Stimulated activated naive CD8-positive, alpha-beta T cell treated with anti-CD3 and anti-CD28 coated beads, Interleukin-15, amount 100 ng/mL, for 72 hours (primary cell): ENCODE data around the gene ADAMTS3.
A peak's percentile ranks its signal among the peaks of the same experiment; 100 is the strongest.

Experiments used
- ATAC-seq: fragments of 150-1000 bp; cut with Tn5 transposase; 2 replicates; pipeline ENCODE4 v1.10.0; 2021; ENCODE audit warnings: mild to moderate bottlenecking, moderate library complexity
- DNase-seq, 2 donors: peaks; one replicate each; pipeline ENCODE4 v3.0.0; 2021 to 2022
- H3K27ac Mint-ChIP-seq, 2 donors: one replicate each; pipeline ENCODE4 v1.8.0; 2022; ENCODE audit warnings: mild to moderate bottlenecking in 2 of 2, mixed read lengths in 2 of 2, moderate library complexity in 2 of 2
- H3K27me3 Mint-ChIP-seq: one replicate; pipeline ENCODE4 v1.8.0; 2022; ENCODE audit warnings: mixed read lengths
- H3K4me1 Mint-ChIP-seq: one replicate; pipeline ENCODE4 v1.8.0; 2022; ENCODE audit warnings: mild to moderate bottlenecking, mixed read lengths
- H3K4me3 Mint-ChIP-seq, 2 donors: one replicate each; pipeline ENCODE4 v1.8.0; 2022; ENCODE audit warnings: mild to moderate bottlenecking in 2 of 2, mixed read lengths in 2 of 2, moderate library complexity in 1 of 2
- H3K9me3 Mint-ChIP-seq, 2 donors: one replicate each; pipeline ENCODE4 v1.8.0; 2022; ENCODE audit warnings: mixed read lengths in 2 of 2

The ADAMTS3 gene

DNA sequence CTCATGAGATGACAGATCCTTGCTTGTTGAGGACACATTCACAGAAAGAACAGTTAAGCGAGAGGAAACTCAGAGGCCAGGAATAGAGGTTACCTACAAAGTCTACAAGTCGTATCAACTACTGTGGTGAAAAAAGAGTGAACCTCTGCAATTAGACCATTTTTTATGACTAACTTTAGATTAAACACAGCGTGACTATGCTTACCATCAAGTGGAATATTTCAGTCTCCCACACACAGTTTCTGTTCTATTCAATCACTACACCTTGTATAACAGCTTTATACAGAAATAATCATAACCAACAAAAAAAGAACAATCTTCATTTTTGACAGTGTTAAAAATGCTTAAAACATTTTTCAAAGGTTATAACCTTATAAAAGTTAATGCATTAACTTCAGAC, 46.6 kb downstream of the ADAMTS3 start:
- Mint-ChIP-seq H3K9me3 (peaks cover 0 to 5% of the 10 kb centered on the region in 2 donors), H3K27ac (no peak overlapping the region), H3K4me1 (no peaks in the 10 kb centered on the region), H3K27me3 (no peaks in the 10 kb centered on the region), H3K4me3 (no peak overlapping the region)
- ATAC-seq: no peak
- DNase-seq: no peak

DNA sequence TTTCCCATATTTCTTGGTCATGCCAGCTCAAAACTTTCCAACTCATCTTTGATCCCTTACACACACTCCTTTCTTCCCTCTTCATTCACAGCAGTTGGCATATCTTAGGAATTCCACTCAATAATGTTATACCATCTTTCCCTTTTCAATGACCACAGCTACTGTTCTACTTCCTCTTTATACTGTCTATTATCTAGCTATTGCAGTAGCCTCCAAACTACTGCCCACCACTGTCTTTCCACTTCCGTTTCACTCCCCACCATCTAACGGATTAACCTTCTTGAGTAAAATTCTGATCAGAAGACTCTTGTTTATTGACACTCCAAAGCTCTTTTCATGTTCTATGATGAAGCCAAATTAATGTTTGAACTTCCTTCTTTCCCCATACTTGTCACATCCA, 55.8 kb downstream of the ADAMTS3 start:
- H3K27ac Mint-ChIP-seq: no peak overlapping the region
- H3K27me3 Mint-ChIP-seq: no peaks in the 10 kb centered on the region
- no peak for ATAC-seq
- peaks cover 12 to 13% of the 10 kb centered on the region in 2 donors for H3K9me3 Mint-ChIP-seq
- DNase-seq: no peak
- H3K4me3 Mint-ChIP-seq: no peak overlapping the region
- no peaks in the 10 kb centered on the region for H3K4me1 Mint-ChIP-seq

DNA sequence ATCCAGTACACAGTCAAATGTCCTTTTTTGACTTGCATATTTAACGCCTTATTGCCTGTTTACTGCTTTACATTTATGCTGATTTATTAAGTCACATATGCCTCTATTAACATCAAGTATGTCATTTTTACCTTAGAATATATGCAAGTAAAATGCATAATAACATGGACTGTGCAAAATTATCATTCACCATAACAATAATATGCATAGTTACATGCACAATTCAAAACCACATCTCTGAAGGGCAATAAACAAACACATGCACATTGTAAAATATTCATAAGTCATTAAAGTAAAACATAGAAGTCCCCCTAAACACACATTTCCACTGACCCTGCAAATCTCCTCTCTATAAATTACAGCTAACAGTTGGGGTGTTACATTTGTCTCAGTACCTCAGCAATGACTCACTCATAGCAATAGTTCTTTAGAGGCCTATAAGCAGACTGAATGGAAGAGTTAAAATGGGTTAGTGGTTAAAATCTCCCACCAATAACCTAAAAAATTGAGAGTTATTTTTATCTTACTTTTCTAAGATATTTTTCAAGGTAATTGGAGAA, 61.1 kb downstream of the ADAMTS3 start:
- Mint-ChIP-seq H3K4me1 (no peaks in the 10 kb centered on the region), H3K4me3 (no peak overlapping the region), H3K27me3 (no peaks in the 10 kb centered on the region), H3K9me3 (peaks cover 12 to 13% of the 10 kb centered on the region in 2 donors), H3K27ac (no peak overlapping the region)
- DNase-seq (no peak), ATAC-seq (no peak)

DNA sequence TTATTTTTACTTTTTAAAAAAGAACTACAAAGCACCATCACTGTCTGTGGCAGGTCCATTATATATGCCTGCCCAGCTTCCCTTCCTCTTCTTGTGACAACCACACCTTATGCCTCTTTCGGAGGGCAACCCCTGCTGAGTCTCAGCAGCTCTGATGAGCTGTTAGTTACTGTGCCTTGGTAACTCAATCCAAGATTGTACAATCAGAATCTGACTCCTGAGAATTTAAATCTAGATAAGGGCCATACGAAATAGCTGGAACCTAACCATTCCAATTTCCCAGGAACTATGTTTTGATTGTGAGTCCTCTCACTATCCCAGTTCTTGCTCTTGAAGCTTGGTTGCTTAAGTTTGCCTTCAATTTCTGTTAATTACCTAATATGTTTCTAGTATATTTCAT, 61.9 kb downstream of the ADAMTS3 start:
- Mint-ChIP-seq H3K4me1 (no peaks in the 10 kb centered on the region), H3K27me3 (no peaks in the 10 kb centered on the region), H3K4me3 (no peak overlapping the region), H3K9me3 (peaks cover 12 to 13% of the 10 kb centered on the region in 2 donors), H3K27ac (no peak overlapping the region)
- no peak for DNase-seq
- ATAC-seq: no peak

DNA sequence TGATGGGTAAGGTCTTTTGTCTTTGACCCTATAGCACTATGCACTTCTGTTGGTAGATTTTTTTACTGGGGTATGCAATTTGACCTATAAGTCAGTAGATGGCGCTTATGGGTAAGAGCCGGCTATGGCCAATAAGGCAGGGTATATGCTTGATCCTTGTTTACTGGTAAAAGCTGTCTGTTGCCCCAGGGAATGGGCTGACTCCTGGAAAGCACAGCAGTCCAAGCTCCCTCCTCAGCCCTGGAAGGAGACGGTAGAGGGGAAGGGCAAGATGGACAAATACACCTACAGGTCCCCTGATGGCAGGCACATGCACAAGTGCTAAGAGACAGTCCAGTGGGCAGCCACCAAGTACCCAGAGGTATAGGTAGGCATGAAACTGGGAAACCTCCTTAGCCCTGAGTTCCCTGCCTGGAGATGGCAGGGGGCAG, 63.7 kb downstream of the ADAMTS3 start:
- no peaks in the 10 kb centered on the region for H3K27me3 Mint-ChIP-seq
- no peaks in the 10 kb centered on the region for H3K4me1 Mint-ChIP-seq
- no peak overlapping the region for H3K27ac Mint-ChIP-seq
- no peak overlapping the region for H3K4me3 Mint-ChIP-seq
- H3K9me3 Mint-ChIP-seq: no peaks in the 10 kb centered on the region
- ATAC-seq (peak; percentile 54), DNase-seq (no peak)

DNA sequence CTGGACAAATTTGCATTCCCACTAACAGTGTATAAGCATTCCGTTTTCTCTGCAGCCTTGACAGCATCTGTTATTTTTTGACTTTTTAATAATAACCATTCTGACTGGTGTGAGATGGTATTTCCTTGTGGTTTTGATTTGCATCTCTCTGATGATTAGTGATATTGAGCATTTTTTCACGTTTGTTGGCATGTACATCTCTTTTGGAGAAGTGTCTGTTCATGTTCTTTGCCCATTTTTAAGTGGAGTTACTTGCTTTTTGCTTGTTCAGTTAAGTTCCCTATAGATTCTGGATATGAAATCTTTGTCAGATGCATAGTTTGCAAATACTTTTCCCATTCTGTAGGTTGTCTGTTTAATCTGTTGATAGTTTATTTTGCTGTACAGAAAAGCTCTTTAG, 68.8 kb downstream of the ADAMTS3 start:
- DNase-seq: no peak
- ATAC-seq: no peak
- no peaks in the 10 kb centered on the region for H3K27me3 Mint-ChIP-seq
- no peaks in the 10 kb centered on the region for H3K4me1 Mint-ChIP-seq
- no peak overlapping the region for H3K27ac Mint-ChIP-seq
- H3K4me3 Mint-ChIP-seq: no peak overlapping the region
- H3K9me3 Mint-ChIP-seq: peaks cover 0 to 2% of the 10 kb centered on the region in 2 donors

DNA sequence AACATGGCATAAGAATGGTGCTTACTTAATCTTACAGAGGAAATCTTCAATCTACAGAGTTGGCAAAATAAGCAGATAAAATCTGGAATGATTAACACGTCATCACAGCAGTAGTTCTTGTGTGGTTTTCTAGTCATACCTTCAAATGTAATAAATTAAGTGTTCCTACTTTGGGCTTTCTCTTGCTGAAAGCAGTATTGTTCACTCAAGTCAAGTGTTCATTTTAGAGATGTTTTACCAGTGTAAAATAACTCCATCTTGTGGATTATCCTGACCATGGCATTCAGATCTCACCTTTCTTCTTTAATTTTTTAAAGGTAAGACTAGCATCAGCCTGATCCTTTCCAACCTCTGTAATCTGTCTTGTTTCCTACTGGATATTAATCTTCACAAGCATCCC, 72.9 kb downstream of the ADAMTS3 start:
- Mint-ChIP-seq H3K27me3 (no peaks in the 10 kb centered on the region), H3K27ac (no peak overlapping the region), H3K4me1 (no peaks in the 10 kb centered on the region), H3K9me3 (peaks cover 8 to 15% of the 10 kb centered on the region in 2 donors), H3K4me3 (no peak overlapping the region)
- ATAC-seq (no peak), DNase-seq (no peak)

DNA sequence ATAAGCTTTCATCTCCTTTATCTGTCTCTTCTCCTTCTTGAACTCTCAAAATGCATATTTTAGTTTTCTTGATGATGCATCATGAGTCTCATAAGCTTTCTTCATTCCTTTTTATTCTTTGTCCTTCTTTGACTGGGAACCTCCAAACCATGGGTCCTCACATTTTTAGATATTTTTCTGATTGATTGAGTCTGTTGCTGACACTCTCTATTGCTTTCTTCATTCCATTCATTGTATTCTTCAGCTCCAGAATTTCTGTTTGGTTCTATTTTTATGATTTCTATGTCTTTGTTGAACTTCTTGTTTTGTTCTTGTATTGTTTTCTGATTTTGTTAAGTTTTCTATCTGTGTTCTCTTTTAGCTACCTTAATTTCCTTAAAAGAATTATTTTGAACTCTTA, 74.9 kb downstream of the ADAMTS3 start:
- ATAC-seq (no peak), DNase-seq (no peak)
- Mint-ChIP-seq H3K27me3 (no peaks in the 10 kb centered on the region), H3K4me3 (no peak overlapping the region), H3K4me1 (no peaks in the 10 kb centered on the region), H3K9me3 (peaks cover 8 to 15% of the 10 kb centered on the region in 2 donors), H3K27ac (no peak overlapping the region)

DNA sequence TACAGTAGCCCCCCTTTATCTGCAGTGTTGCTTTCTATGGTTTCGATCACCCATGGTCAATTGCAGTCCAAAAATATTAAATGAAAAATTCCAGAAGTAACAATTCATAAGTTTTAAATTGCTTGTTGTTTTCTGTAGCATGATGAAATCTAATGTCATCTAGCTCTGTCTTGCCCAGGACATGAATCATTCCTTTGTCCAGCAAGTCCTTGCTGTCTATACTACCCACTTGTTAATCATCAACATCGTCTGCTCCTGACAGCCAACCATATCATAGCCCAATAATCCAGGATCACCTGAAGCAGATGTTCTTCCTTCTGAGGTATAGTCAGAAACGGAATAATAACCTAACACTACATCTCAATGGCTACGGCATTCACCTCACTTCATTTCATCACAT, 79.8 kb downstream of the ADAMTS3 start:
- no peak for DNase-seq
- Mint-ChIP-seq H3K27ac (no peak overlapping the region), H3K4me1 (no peaks in the 10 kb centered on the region), H3K9me3 (peaks cover 5% of the 10 kb centered on the region in 2 donors), H3K27me3 (no peaks in the 10 kb centered on the region), H3K4me3 (no peak overlapping the region)
- ATAC-seq: no peak

DNA sequence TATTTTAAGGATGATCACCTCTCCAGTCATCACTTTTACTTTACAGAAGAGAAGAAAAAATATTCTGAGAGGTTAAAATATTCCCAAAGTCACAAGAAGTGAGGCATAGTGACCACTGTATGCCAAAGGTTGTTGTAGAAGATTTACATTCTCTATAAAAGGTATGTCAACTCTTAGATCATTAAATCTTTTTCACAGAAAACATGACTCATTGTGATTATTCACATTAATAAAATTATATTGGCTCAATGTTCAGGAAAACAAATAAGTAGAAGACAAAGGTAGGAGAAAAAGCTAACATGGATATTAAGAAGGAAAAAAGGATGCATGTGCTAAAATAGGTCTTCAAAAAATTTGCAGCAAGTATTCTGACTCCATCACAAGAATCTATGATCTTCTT, 82.0 kb downstream of the ADAMTS3 start:
- Mint-ChIP-seq H3K4me3 (no peak overlapping the region), H3K4me1 (no peaks in the 10 kb centered on the region)

DNA sequence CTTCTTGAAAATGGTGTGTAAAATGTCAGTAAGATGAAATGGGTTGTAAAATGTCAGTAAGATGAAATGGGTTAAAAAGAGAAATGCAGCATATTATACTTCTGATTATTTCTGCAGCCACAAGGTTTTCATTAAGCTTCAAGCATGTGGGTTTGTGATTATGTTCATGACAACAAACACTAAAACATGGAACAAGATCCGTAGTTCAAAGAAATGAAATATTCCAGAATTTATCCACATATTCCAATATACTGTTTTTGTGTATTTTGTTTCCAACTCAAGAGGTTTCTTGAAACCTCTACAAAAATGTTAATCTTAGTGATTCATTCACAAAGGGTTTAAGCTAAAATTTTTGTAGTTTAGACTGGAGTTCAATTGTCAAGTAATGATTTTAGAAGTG, 84.0 kb downstream of the ADAMTS3 start:
- H3K9me3 Mint-ChIP-seq: peaks cover 5 to 6% of the 10 kb centered on the region in 2 donors

More for the DNA sequence above, 82.0 kb downstream of the ADAMTS3 start:
- ATAC-seq (no peak), DNase-seq (no peak)
- Mint-ChIP-seq H3K9me3 (peaks cover 5 to 6% of the 10 kb centered on the region in 2 donors), H3K27ac (no peak overlapping the region), H3K27me3 (no peaks in the 10 kb centered on the region)

DNA sequence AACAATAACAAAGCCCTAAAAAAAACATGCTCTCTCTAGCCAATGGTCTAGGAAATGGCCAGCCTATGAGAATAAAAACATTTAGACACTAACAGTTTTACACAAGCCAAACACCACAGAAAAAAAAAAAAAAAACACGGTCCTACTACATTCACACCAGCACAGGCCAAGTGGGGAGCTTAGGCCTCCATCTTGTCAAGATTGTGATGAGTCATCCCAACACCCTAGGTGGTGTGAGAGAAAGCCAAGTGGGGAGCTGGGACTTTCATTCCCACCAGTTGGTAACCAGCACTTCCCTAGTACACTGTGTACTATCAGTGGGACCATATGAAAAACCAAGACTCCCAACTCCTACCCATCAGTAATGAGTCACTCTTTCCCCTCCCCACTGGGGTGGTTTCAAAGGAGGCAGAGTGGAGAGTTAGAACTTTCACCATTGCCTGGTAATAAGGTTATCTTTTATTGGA, 95.6 kb downstream of the ADAMTS3 start:
- ATAC-seq (no peak), DNase-seq (no peak)
- H3K4me3 Mint-ChIP-seq: no peak overlapping the region
- no peak overlapping the region for H3K27ac Mint-ChIP-seq
- H3K9me3 Mint-ChIP-seq: peaks cover 8 to 26% of the 10 kb centered on the region in 2 donors
- no peaks in the 10 kb centered on the region for H3K4me1 Mint-ChIP-seq
- no peaks in the 10 kb centered on the region for H3K27me3 Mint-ChIP-seq

More for the DNA sequence above, 84.0 kb downstream of the ADAMTS3 start:
- Mint-ChIP-seq H3K4me1 (no peaks in the 10 kb centered on the region), H3K27ac (no peak overlapping the region), H3K4me3 (no peak overlapping the region), H3K27me3 (no peaks in the 10 kb centered on the region)
- no peak for ATAC-seq
- no peak for DNase-seq

DNA sequence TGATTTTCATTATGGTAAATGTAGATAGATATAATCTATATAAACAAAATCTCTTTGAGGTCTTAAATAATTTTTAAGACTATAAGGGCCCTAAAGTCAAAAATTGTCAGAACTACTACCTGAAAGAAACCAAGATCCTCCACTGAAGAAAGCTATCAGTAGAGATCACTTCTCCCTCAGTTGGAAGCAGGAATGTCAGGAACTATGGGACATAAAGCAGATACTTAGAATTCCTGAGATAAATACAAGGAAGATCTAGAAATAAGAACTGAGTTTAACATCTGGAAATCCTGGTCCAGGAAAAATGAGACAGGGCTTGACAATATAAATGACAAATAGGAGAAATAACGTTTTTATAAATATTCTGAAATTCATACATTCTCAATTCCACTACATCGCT, 97.2 kb downstream of the ADAMTS3 start:
- no peak overlapping the region for H3K27ac Mint-ChIP-seq
- ATAC-seq (no peak), DNase-seq (no peak)
- no peaks in the 10 kb centered on the region for H3K4me1 Mint-ChIP-seq
- H3K4me3 Mint-ChIP-seq: no peak overlapping the region
- peaks cover 8 to 20% of the 10 kb centered on the region in 2 donors for H3K9me3 Mint-ChIP-seq
- H3K27me3 Mint-ChIP-seq: no peaks in the 10 kb centered on the region

DNA sequence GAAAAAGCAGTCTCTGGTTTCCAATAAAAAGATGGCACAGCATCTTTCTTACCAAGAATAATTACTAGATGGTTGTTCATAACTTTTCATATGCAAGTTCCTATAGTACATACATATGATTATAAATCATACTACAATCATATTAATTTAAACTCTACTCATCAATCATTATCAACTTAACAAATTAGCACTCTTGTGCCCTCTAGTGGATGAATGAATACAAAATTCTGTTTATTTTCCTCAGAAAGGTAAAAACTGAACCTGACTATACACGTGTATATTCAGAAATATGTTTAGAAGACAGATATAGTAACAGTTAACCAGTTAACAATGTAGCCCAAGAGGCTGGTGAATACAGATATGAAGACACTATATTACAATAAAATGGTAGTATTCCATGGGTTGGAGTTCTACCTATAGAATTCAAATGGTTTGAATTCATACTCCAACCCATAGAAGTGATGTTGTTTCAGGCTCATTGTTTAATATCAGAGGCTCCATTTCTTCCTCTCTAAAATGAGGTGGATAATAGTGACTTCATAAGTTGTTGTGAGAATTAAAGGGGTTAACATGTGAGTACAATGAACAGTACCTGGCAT, 100.0 kb downstream of the ADAMTS3 start:
- Mint-ChIP-seq H3K9me3 (peaks cover 4 to 10% of the 10 kb centered on the region in 2 donors), H3K27me3 (no peaks in the 10 kb centered on the region), H3K4me1 (no peaks in the 10 kb centered on the region), H3K27ac (no peak overlapping the region), H3K4me3 (no peak overlapping the region)
- DNase-seq (no peak), ATAC-seq (no peak)

DNA sequence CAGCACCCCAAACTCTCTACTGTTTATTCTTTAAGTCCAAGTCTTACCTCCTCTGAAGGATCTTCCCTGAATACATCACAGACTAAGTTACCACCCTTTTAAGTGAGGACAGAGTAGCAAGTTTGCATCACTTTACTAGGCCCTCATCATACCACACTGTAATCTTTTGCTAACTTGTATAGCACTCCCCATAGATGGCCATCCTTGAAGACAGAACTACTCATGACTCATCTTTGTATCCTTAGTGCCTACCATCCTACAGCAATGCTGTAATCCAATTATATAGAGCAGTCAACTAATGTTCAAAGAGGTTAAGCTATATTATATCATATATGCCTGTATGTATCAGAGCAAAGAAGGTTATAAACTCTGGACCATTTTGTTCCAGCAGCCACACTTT, 101.4 kb downstream of the ADAMTS3 start:
- no peaks in the 10 kb centered on the region for H3K27me3 Mint-ChIP-seq
- no peak overlapping the region for H3K4me3 Mint-ChIP-seq
- ATAC-seq: no peak

DNA sequence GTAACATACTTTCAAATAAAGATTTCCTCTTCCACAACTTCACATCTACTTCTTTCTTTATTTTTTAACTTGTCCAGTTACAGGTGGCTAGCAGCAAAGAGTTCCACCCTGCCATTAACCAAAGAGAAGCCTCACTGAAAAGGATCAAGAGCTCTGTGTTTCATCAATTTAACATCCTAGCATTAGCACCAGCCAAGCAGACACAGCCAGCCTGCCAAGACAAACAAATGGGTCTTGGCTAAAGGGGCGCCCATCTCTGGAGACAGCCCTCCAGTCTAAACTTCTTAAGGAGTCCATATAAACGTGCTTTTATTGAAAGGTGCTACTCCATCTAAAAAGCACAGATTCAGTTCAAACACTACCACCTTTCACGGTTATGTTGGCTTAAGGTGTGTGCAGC, 105.3 kb downstream of the ADAMTS3 start:
- DNase-seq (no peak), ATAC-seq (no peak)
- Mint-ChIP-seq H3K4me1 (no peaks in the 10 kb centered on the region), H3K27ac (no peak overlapping the region), H3K27me3 (no peaks in the 10 kb centered on the region), H3K4me3 (no peak overlapping the region), H3K9me3 (no peaks in the 10 kb centered on the region)

More for the DNA sequence above, 101.4 kb downstream of the ADAMTS3 start:
- no peak overlapping the region for H3K27ac Mint-ChIP-seq
- no peaks in the 10 kb centered on the region for H3K9me3 Mint-ChIP-seq
- no peak for DNase-seq
- no peaks in the 10 kb centered on the region for H3K4me1 Mint-ChIP-seq

DNA sequence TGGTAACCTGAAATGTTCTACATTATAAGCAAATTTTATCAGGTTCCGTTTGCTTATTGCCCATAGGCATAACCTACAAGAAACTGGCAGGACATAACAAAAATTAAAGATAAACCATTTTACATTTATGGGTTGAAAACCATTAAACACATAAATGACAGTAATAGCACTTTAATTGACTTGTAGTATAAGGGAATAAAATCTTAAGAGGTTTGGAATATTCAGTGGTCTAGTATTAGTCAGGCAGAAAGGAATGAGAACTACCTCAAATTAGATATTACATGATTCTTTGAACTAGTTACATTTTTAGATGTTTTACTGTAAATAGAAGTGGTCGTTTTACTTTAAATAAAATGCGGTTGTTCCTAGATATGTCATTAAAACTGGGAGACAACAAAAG, 111.9 kb downstream of the ADAMTS3 start:
- Mint-ChIP-seq H3K4me1 (no peaks in the 10 kb centered on the region), H3K4me3 (no peak overlapping the region), H3K27ac (no peak overlapping the region), H3K27me3 (no peaks in the 10 kb centered on the region), H3K9me3 (no peaks in the 10 kb centered on the region)
- ATAC-seq (no peak), DNase-seq (no peak)
